GM21381 (cell line): ENCODE data around the gene DCT.
"Not testable (repeated sequence)": the region's sequence is repeated elsewhere in the genome, so short reads cannot be mapped to it uniquely, and the experiment has no call there.

Source experiments
- ATAC-seq: cut with Tn5 transposase; IDR thresholded peaks from one replicate; pipeline ENCODE4 v1.9.1; 2021; ENCODE audit warnings: mild to moderate bottlenecking, moderate library complexity; ENCODE audit not compliant: unreplicated experiment

Gene DCT

GRCh38 chr13:94479616-94480015 lies at the start of gene DCT:
TSS of gene DCT (minus strand) at chr13:94479682. CDS start at chr13:94479255, 427 bp downstream.
- no peak for ATAC-seq

GRCh38 chr13:94526956-94527355 lies 47.5 kb upstream of the DCT start:
- not testable (repeated sequence) for ATAC-seq

- no peak for ATAC-seq
Observed at GRCh38 chr13:94525781-94526180, 46.3 kb upstream of the DCT start.

- no peak for ATAC-seq
Observed at GRCh38 chr13:94524407-94524806, 44.9 kb upstream of the DCT start.

- no peak for ATAC-seq
Observed at GRCh38 chr13:94520001-94520400, 40.5 kb upstream of the DCT start.

- ATAC-seq: no peak
Observed at GRCh38 chr13:94516456-94516855, 37.0 kb upstream of the DCT start.

- ATAC-seq: no peak
Observed at GRCh38 chr13:94515911-94516310, 36.4 kb upstream of the DCT start.

- ATAC-seq: no peak
Observed at GRCh38 chr13:94515374-94515773, 35.9 kb upstream of the DCT start.

- ATAC-seq: no peak
Observed at GRCh38 chr13:94513026-94513425, 33.5 kb upstream of the DCT start.

- ATAC-seq: no peak
Observed at GRCh38 chr13:94505730-94506129, 26.2 kb upstream of the DCT start.

GRCh38 chr13:94503851-94504250 lies 24.4 kb upstream of the DCT start:
- no peak for ATAC-seq

- ATAC-seq: not testable (repeated sequence)
Observed at GRCh38 chr13:94498831-94499230, 19.3 kb upstream of the DCT start.

- no peak for ATAC-seq
Observed at GRCh38 chr13:94495806-94496205, 16.3 kb upstream of the DCT start.

- no peak for ATAC-seq
Observed at GRCh38 chr13:94494026-94494425, 14.5 kb upstream of the DCT start.

- no peak for ATAC-seq
Observed at GRCh38 chr13:94487043-94487442, 7.6 kb upstream of the DCT start.

GRCh38 chr13:94483970-94484369 lies 4.5 kb upstream of the DCT start:
- ATAC-seq: no peak

GRCh38 chr13:94481941-94482340 lies 2.5 kb upstream of the DCT start:
- ATAC-seq: no peak

GRCh38 chr13:94480672-94481145 lies 1.2 kb upstream of the DCT start:
- no peak for ATAC-seq

- ATAC-seq: no peak
Observed at GRCh38 chr13:94478913-94479312, 569 bp downstream of the DCT start.

GRCh38 chr13:94470126-94470525 lies 9.4 kb downstream of the DCT start:
- ATAC-seq: no peak

GRCh38 chr13:94464771-94465170 lies 14.7 kb downstream of the DCT start:
- no peak for ATAC-seq

- ATAC-seq: no peak
Observed at GRCh38 chr13:94462670-94463069, 16.8 kb downstream of the DCT start.

GRCh38 chr13:94459116-94459515 lies 20.4 kb downstream of the DCT start:
- no peak for ATAC-seq

- ATAC-seq: no peak
Observed at GRCh38 chr13:94455414-94455813, 24.1 kb downstream of the DCT start.
